Activated CD4-positive, CD25-positive, alpha-beta regulatory T cell treated with anti-CD3 and anti-CD28 coated beads, Interleukin-2, amount 50 U/mL, for 24 hours (primary cell): ENCODE measurements around the gene MCL1.
A peak's percentile ranks its signal among the peaks of the same experiment; 100 is the strongest.
"Not testable (repeated sequence)": the region's sequence is repeated elsewhere in the genome, so short reads cannot be mapped to it uniquely, and the experiment has no call there.

Experiments used
- ATAC-seq, 2 donors: fragments of 150-1000 bp; cut with Tn5 transposase; one replicate each; pipeline ENCODE4 v1.10.0; 2021; ENCODE audit warnings: mild to moderate bottlenecking in 1 of 2, moderate library complexity in 1 of 2

Gene MCL1

GRCh38 chr1:150567717-150568593 is 11.5 kb downstream of the MCL1 start:
- peak; percentile 27 to 42 for ATAC-seq

- ATAC-seq, result peak; percentile 53 to 60
Observed at GRCh38 chr1:150567341-150567716, 12.1 kb downstream of the MCL1 start.

- no peak for ATAC-seq
Observed at GRCh38 chr1:150566589-150567340, 12.6 kb downstream of the MCL1 start.

- not testable (repeated sequence) for ATAC-seq
Observed at GRCh38 chr1:150565240-150565991, 14.0 kb downstream of the MCL1 start.

GRCh38 chr1:150564051-150564991 is 15.1 kb downstream of the MCL1 start:
- no peak for ATAC-seq

- ATAC-seq, result peak; percentile 44 to 47
Observed at GRCh38 chr1:150563340-150564038, 15.9 kb downstream of the MCL1 start.

GRCh38 chr1:150562446-150563339 is 16.7 kb downstream of the MCL1 start:
- peak; percentile 21 to 27 for ATAC-seq

GRCh38 chr1:150561974-150562445 is 17.4 kb downstream of the MCL1 start:
- peak; percentile 59 to 60 for ATAC-seq

- peak; percentile 12 for ATAC-seq
Observed at GRCh38 chr1:150561254-150561973, 18.0 kb downstream of the MCL1 start.

- peak; percentile 34 to 39 for ATAC-seq
Observed at GRCh38 chr1:150560576-150561253, 18.7 kb downstream of the MCL1 start.

GRCh38 chr1:150560011-150560438 is 19.4 kb downstream of the MCL1 start:
- ATAC-seq, result peak; percentile 7 to 8

GRCh38 chr1:150559656-150560010 is 19.8 kb downstream of the MCL1 start:
- ATAC-seq, result no peak

- ATAC-seq, result no peak
Observed at GRCh38 chr1:150558761-150559655, 20.4 kb downstream of the MCL1 start.

GRCh38 chr1:150558303-150558704 is 21.1 kb downstream of the MCL1 start:
- ATAC-seq, result no peak

- ATAC-seq, result no peak
Observed at GRCh38 chr1:150557813-150558212, 21.6 kb downstream of the MCL1 start.

GRCh38 chr1:150557065-150557600 is 22.3 kb downstream of the MCL1 start:
- no peak for ATAC-seq
